IMR-90 (cell line): Measurements from ENCODE around the gene THADA. TPM values are rescaled to one million over a fixed set of nuclear protein-coding genes. Genes with fewer than 3 reads are reported as not detected.

Experiments used
- ATAC-seq: fragments of 200-7000 bp; cut with Tn5 transposase; 2 replicates; pipeline ENCODE4 v1.9.1; 2020; ENCODE audit warnings: low read depth, mild to moderate bottlenecking, moderate library complexity
- BruUV-seq: library from RNA; stranded (reverse); fragments of 400-500 nt; replicated peaks from 2 replicates; lab custom pipeline; 2021; lab: Mats Ljungman, UMichigan
- CTCF ChIA-PET: fragments of 300-600 bp; formaldehyde crosslinking; extraction: SDS; loops from one replicate; lab custom pipeline; 2021; ENCODE audit warnings: antibody characterized with exemption; lab: Yijun Ruan, JAX
- POLR2A ChIA-PET: fragments of 300-600 bp; sonication (Branson Sonifier 250); formaldehyde crosslinking; loops from one replicate; lab custom pipeline; 2022; ENCODE audit warnings: antibody characterized with exemption; ENCODE audit not compliant: unreplicated experiment; lab: Charles Lee
- DNase-seq: peaks from one replicate; pipeline ENCODE4 v3.0.0; 2013
- H2AFZ ChIP-seq: replicated peaks from 2 replicates; pipeline ENCODE3; 2013; ENCODE audit warnings: low read length, mild to moderate bottlenecking; ENCODE audit not compliant: poor library complexity
- H2AK5ac ChIP-seq: 2 replicates; pipeline ENCODE4 v1.6.1; 2013; ENCODE audit warnings: low read depth, low read length, inconsistent platforms
- H2AK9ac ChIP-seq: replicated peaks from 2 replicates; pipeline ENCODE3; 2013; ENCODE audit warnings: mild to moderate bottlenecking, low read depth, low read length, moderate library complexity; ENCODE audit not compliant: poor library complexity
- H2BK120ac ChIP-seq: 2 replicates; pipeline ENCODE4 v1.6.1; 2013; ENCODE audit warnings: low read depth, low read length, inconsistent platforms
- H2BK15ac ChIP-seq: 3 replicates; pipeline ENCODE4 v1.6.1; 2013; ENCODE audit warnings: low read depth, low read length, inconsistent platforms
- H2BK20ac ChIP-seq: 2 replicates; pipeline ENCODE4 v1.6.1; 2013; ENCODE audit warnings: low read depth, mild to moderate bottlenecking, inconsistent platforms, low read length, moderate library complexity
- H2BK5ac ChIP-seq: 2 replicates; pipeline ENCODE4 v1.6.1; 2013; ENCODE audit warnings: mild to moderate bottlenecking, low read depth, low read length, inconsistent platforms; ENCODE audit not compliant: poor library complexity, severe bottlenecking
- H3K14ac ChIP-seq: replicated peaks from 2 replicates; pipeline ENCODE4 v1.6.1; 2013; ENCODE audit warnings: low read depth, low read length, inconsistent platforms
- H3K18ac ChIP-seq: 2 replicates; pipeline ENCODE4 v1.6.1; 2013; ENCODE audit warnings: low read depth, low read length, control low read depth
- H3K23ac ChIP-seq: 2 replicates; pipeline ENCODE4 v1.6.1; 2013; ENCODE audit warnings: low read depth, low read length, inconsistent platforms
- H3K27ac ChIP-seq: 2 replicates; pipeline ENCODE4 v1.5.1; 2013; ENCODE audit warnings: mild to moderate bottlenecking, control low read depth, low read length; ENCODE audit not compliant: insufficient read depth
- H3K27me3 ChIP-seq: 2 replicates; pipeline ENCODE4 v1.6.1; 2013; ENCODE audit warnings: low read length; ENCODE audit not compliant: control insufficient read depth, insufficient read depth
- H3K36me3 ChIP-seq: 2 replicates; pipeline ENCODE4 v1.6.1; 2013; ENCODE audit warnings: low read length, mixed read lengths; ENCODE audit not compliant: control insufficient read depth, insufficient read depth
- H3K4ac ChIP-seq: 2 replicates; pipeline ENCODE4 v1.6.1; 2013; ENCODE audit warnings: low read depth, low read length, inconsistent platforms
- H3K4me1 ChIP-seq: 2 replicates; pipeline ENCODE4 v1.6.1; 2013; ENCODE audit warnings: low read length, mixed read lengths; ENCODE audit not compliant: control insufficient read depth, insufficient read depth
- H3K4me2 ChIP-seq: 2 replicates; pipeline ENCODE4 v1.6.1; 2013; ENCODE audit warnings: low read depth, mild to moderate bottlenecking, control low read depth, low read length, moderate library complexity
- H3K4me3 ChIP-seq: 2 replicates; pipeline ENCODE4 v1.5.1; 2013; ENCODE audit warnings: low read depth, mild to moderate bottlenecking, control low read depth, low read length, moderate library complexity; ENCODE audit not compliant: insufficient read depth
- H3K56ac ChIP-seq: 2 replicates; pipeline ENCODE4 v1.6.1; 2013; ENCODE audit warnings: low read length, inconsistent platforms; ENCODE audit not compliant: insufficient read depth; ENCODE audit errors: extremely low read depth
- H3K79me1 ChIP-seq, 2 experiments: 2 replicates each; pipeline ENCODE4 v1.6.1; 2013; ENCODE audit warnings: low read length in 2 of 2, inconsistent platforms in 1 of 2, low read depth in 1 of 2
- H3K9ac ChIP-seq: 2 replicates; pipeline ENCODE4 v1.6.1; 2013; ENCODE audit warnings: low read depth, low read length, control low read depth
- H3K9me1 ChIP-seq: 2 replicates; pipeline ENCODE4 v1.6.1; 2013; ENCODE audit warnings: low read length, inconsistent platforms; ENCODE audit not compliant: insufficient read depth
- H3K9me3 ChIP-seq: 2 replicates; pipeline ENCODE4 v1.6.1; 2013; ENCODE audit warnings: low read length; ENCODE audit not compliant: control insufficient read depth, insufficient read depth
- H4K20me1 ChIP-seq: 2 replicates; pipeline ENCODE4 v1.6.1; 2013; ENCODE audit warnings: low read length, inconsistent platforms; ENCODE audit not compliant: insufficient read depth
- H4K5ac ChIP-seq: 2 replicates; pipeline ENCODE4 v1.6.1; 2013; ENCODE audit warnings: mild to moderate bottlenecking, low read depth, low read length, control low read depth
- H4K8ac ChIP-seq, 2 experiments: 2 replicates each; pipeline ENCODE4 v1.6.1; 2013; ENCODE audit warnings: low read depth in 2 of 2, low read length in 2 of 2, control low read depth in 1 of 2, inconsistent platforms in 1 of 2
- H4K91ac ChIP-seq: 2 replicates; pipeline ENCODE4 v1.6.1; 2013; ENCODE audit warnings: low read depth, low read length, inconsistent platforms; ENCODE audit not compliant: insufficient read depth
- BHLHE40 ChIP-seq: fragments of 150-350 bp; IDR thresholded peaks from 2 replicates; pipeline ENCODE4 v1.6.1; 2016; ENCODE audit warnings: mild to moderate bottlenecking, low read depth, low read length
- CEBPB ChIP-seq: IDR thresholded peaks from 2 replicates; pipeline ENCODE4 v1.6.1; 2012; ENCODE audit warnings: low read depth, low read length, improper control_type of control experiment
- CHD1 ChIP-seq: IDR thresholded peaks from 2 replicates; pipeline ENCODE4 v1.6.1; 2012; ENCODE audit warnings: low read depth, low read length, improper control_type of control experiment
- ELK1 ChIP-seq: fragments of 150-350 bp; IDR thresholded peaks from 2 replicates; pipeline ENCODE4 v1.6.1; 2016; ENCODE audit warnings: low read depth, mild to moderate bottlenecking, low read length, moderate library complexity, borderline replicate concordance
- FOS ChIP-seq: fragments of 150-350 bp; IDR thresholded peaks from 2 replicates; pipeline ENCODE4 v1.6.1; 2016; ENCODE audit warnings: low read depth, low read length
- MAZ ChIP-seq: IDR thresholded peaks from 2 replicates; pipeline ENCODE4 v1.6.1; 2012; ENCODE audit warnings: low read depth, mild to moderate bottlenecking, low read length, improper control_type of control experiment, moderate library complexity, borderline replicate concordance
- MXI1 ChIP-seq: IDR thresholded peaks from 2 replicates; pipeline ENCODE4 v1.6.1; 2012; ENCODE audit warnings: low read depth, mild to moderate bottlenecking, low read length, moderate library complexity, borderline replicate concordance
- NFE2L2 ChIP-seq: fragments of 150-350 bp; IDR thresholded peaks from 2 replicates; pipeline ENCODE4 v1.6.1; 2016; ENCODE audit warnings: low read depth, mild to moderate bottlenecking, low read length
- POLR2A ChIP-seq: IDR thresholded peaks from 2 replicates; pipeline ENCODE4 v1.6.1; 2012; ENCODE audit warnings: mild to moderate bottlenecking, low read depth, low read length
- RCOR1 ChIP-seq: IDR thresholded peaks from 2 replicates; pipeline ENCODE4 v1.6.1; 2012; ENCODE audit warnings: mild to moderate bottlenecking, low read length, improper control_type of control experiment; ENCODE audit not compliant: insufficient replicate concordance
- RFX5 ChIP-seq: IDR thresholded peaks from 2 replicates; pipeline ENCODE4 v1.8.0; 2012; ENCODE audit warnings: low read depth, mild to moderate bottlenecking, low read length, moderate library complexity
- SMC3 ChIP-seq: fragments of 150-350 bp; IDR thresholded peaks from 2 replicates; pipeline ENCODE4 v1.6.1; 2016; ENCODE audit warnings: low read depth, mild to moderate bottlenecking, antibody characterized with exemption, low read length, moderate library complexity
- USF2 ChIP-seq: fragments of 150-350 bp; IDR thresholded peaks from 2 replicates; pipeline ENCODE4 v1.6.1; 2017; ENCODE audit warnings: mild to moderate bottlenecking, antibody characterized with exemption, low read length, low read depth
- WGBS, 2 experiments: methylation state at CpG; one replicate each; pipeline versions ENCODE4 v1.1.5 to v1.1.7; 2013; ENCODE audit warnings: missing lambda C conversion rate in 2 of 2; ENCODE audit not compliant: insufficient read length in 1 of 2; ENCODE audit errors: extremely low coverage in 2 of 2; 5-methylcytosine and 5-hydroxymethylcytosine counted together
- dilution Hi-C: fragments of 300-500 bp; cut with HindIII; formaldehyde crosslinking; loops from one replicate; pipeline ENCODE4 v1.14.3; 2018; ENCODE audit warnings: low sequenced_read_pairs; ENCODE audit not compliant: unreplicated experiment
- in situ Hi-C: fragments of 300-500 bp; cut with MboI; formaldehyde crosslinking; loops from 3 replicates; pipeline ENCODE4 v1.14.3; 2019; ENCODE audit warnings: low sequenced_read_pairs, inconsistent platforms, mixed read lengths
- intact Hi-C: fragments of 100-400 bp; cut with micrococcal nuclease; formaldehyde crosslinking; loops from 2 replicates; pipeline ENCODE4 v1.10.0; 2022
- polyA plus RNA-seq, 3 experiments: library from polyadenylated mRNA; depleted of rRNA; stranded (reverse); fragments of >200 nt; gene quantifications; 2 replicates each; pipeline ENCODE4 v1.2.3, GENCODE V29; 2012; ENCODE audit warnings: low replicate concordance in 1 of 3
- total RNA-seq: library from RNA; depleted of rRNA; stranded (reverse); fragments of >200 nt; gene quantifications from 2 replicates; pipeline ENCODE4 v1.2.3, GENCODE V29; 2012

The THADA gene
- total and polyA plus RNA-seq, 2 of the 4 experiments (the other 2 are of a cell fraction), result 10.5 to 21.3 TPM

GRCh38 chr2:43622931-43623451 lies 27.2 kb upstream of the THADA start:
- Histone ChIP-seq H2AK9ac (no peak overlapping the region), H3K9me3 (no peaks in the 10 kb centered on the region), H2BK5ac (no peak overlapping the region), H2BK120ac (no peak overlapping the region), H2AK5ac (no peak overlapping the region), H3K4me2 (no peak overlapping the region; the same call in 1 of the 2 replicates), H3K23ac (no peak overlapping the region), H4K91ac (no peak overlapping the region), H2AFZ (no peak overlapping the region), H3K79me1 (no peaks in the 10 kb centered on the region), H3K9ac (no peak overlapping the region), H2BK20ac (no peak overlapping the region), H3K56ac (no peak overlapping the region), H4K8ac (no peak overlapping the region), H3K36me3 (no peaks in the 10 kb centered on the region), H4K20me1 (no peaks in the 10 kb centered on the region), H4K5ac (no peak overlapping the region), H3K14ac (no peak overlapping the region), H3K27me3 (peaks cover 10% of the 10 kb centered on the region), H3K4me1 (no peaks in the 10 kb centered on the region), H3K27ac (no peak overlapping the region), H3K9me1 (no peaks in the 10 kb centered on the region), H3K4ac (no peak overlapping the region), H3K4me3 (no peak overlapping the region), H3K18ac (no peak overlapping the region), H2BK15ac (no peak overlapping the region)
- intact Hi-C loops (loop anchor here (10.0 kb wide), 1 partner anchor 982 kb away; no protein-coding TSS in a partner anchor), dilution Hi-C loops (no loop called here), in situ Hi-C loops (no loop called here)
- no TSS peak for BruUV-seq
- WGBS, 2 experiments, result 0% methylated on average over 1 of the region's 6 CpGs; no CpG with 5 or more reads in 1 of the 2 experiments
- DNase-seq (no peak), ATAC-seq (peak; percentile 54)
- TF ChIP-seq ELK1 (no peak), FOS (no peak), BHLHE40 (no peak), RFX5 (no peak), CEBPB (no peak), CHD1 (no peak), NFE2L2 (no peak), MXI1 (no peak), POLR2A (no peak), RCOR1 (no peak), SMC3 (no peak), MAZ (no peak), USF2 (no peak)
- ChIA-PET POLR2A (no interaction called here), CTCF (no interaction called here)
